Prostate gland (tissue), 2 donors: ENCODE data around the gene RABGEF1.
"Not testable (repeated sequence)": the region's sequence is repeated elsewhere in the genome, so short reads cannot be mapped to it uniquely, and the experiment has no call there.

ENCODE experiments used
- POLR2A ChIP-seq: fragments of 450-650 bp; IDR thresholded peaks from one replicate; pipeline ENCODE4 v1.6.1; 2016; ENCODE audit warnings: antibody characterized with exemption, mild to moderate bottlenecking
- POLR2AphosphoS5 ChIP-seq: sonication (generic); formaldehyde crosslinking; IDR thresholded peaks from one replicate; pipeline ENCODE4 v1.6.1; 2017; ENCODE audit warnings: antibody characterized with exemption
- TF ChIP-seq, protein P1 (sequence below), 4 experiments: fragments of 200-600 bp in 2 of 4; fragments of 450-650 bp in 2 of 4; sonication (generic) in 2 of 4; IDR thresholded peaks; 1 replicate in 3 of 4; 2 replicates in 1 of 4; pipeline ENCODE4 v1.5.1; 2016 to 2019; ENCODE audit warnings: antibody characterized with exemption in 4 of 4, mild to moderate bottlenecking in 2 of 4, moderate library complexity in 2 of 4

DNA sequence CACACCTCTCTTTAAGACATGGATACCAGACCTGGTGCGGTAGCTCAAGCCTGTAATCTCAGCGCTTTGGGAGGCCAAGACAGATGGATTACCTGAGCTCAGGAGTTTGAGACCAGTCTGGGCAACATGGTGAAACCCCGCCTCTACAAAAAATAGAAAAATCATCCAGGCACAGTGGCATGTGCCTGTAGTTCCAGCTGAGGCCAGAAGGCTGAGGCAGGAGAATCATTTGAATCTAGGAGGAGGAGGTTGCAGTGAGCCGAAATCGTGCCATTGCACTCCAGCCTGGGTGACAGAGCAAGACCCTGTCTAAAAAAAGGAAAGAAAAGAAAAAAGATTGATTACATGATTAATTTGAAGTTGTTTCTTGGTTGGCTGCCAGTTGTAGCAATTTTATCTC, 35.9 kb downstream of the RABGEF1 start:
- TF ChIP-seq, protein P1, sequence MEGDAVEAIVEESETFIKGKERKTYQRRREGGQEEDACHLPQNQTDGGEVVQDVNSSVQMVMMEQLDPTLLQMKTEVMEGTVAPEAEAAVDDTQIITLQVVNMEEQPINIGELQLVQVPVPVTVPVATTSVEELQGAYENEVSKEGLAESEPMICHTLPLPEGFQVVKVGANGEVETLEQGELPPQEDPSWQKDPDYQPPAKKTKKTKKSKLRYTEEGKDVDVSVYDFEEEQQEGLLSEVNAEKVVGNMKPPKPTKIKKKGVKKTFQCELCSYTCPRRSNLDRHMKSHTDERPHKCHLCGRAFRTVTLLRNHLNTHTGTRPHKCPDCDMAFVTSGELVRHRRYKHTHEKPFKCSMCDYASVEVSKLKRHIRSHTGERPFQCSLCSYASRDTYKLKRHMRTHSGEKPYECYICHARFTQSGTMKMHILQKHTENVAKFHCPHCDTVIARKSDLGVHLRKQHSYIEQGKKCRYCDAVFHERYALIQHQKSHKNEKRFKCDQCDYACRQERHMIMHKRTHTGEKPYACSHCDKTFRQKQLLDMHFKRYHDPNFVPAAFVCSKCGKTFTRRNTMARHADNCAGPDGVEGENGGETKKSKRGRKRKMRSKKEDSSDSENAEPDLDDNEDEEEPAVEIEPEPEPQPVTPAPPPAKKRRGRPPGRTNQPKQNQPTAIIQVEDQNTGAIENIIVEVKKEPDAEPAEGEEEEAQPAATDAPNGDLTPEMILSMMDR (IDR thresholded peaks at IDR 0.05), result not testable (repeated sequence)
- not testable (repeated sequence) for TF ChIP-seq POLR2A, POLR2AphosphoS5
